IMR-90 (cell line): ENCODE data around the gene FAM78A. TPM values are rescaled to one million over a fixed set of nuclear protein-coding genes. Genes with fewer than 3 reads are reported as not detected.

Source experiments
- ATAC-seq: fragments of 200-7000 bp; cut with Tn5 transposase; 2 replicates; pipeline ENCODE4 v1.9.1; 2020; ENCODE audit warnings: low read depth, mild to moderate bottlenecking, moderate library complexity
- BruUV-seq: library from RNA; stranded (reverse); fragments of 400-500 nt; replicated peaks from 2 replicates; lab custom pipeline; 2021; lab: Mats Ljungman, UMichigan
- CTCF ChIA-PET: fragments of 300-600 bp; formaldehyde crosslinking; extraction: SDS; loops from one replicate; lab custom pipeline; 2021; ENCODE audit warnings: antibody characterized with exemption; lab: Yijun Ruan, JAX
- POLR2A ChIA-PET: fragments of 300-600 bp; sonication (Branson Sonifier 250); formaldehyde crosslinking; loops from one replicate; lab custom pipeline; 2022; ENCODE audit warnings: antibody characterized with exemption; ENCODE audit not compliant: unreplicated experiment; lab: Charles Lee
- DNase-seq: peaks from one replicate; pipeline ENCODE4 v3.0.0; 2013
- H2AFZ ChIP-seq: replicated peaks from 2 replicates; pipeline ENCODE3; 2013; ENCODE audit warnings: low read length, mild to moderate bottlenecking; ENCODE audit not compliant: poor library complexity
- H2AK5ac ChIP-seq: 2 replicates; pipeline ENCODE4 v1.6.1; 2013; ENCODE audit warnings: low read depth, low read length, inconsistent platforms
- H2AK9ac ChIP-seq: replicated peaks from 2 replicates; pipeline ENCODE3; 2013; ENCODE audit warnings: mild to moderate bottlenecking, low read depth, low read length, moderate library complexity; ENCODE audit not compliant: poor library complexity
- H2BK120ac ChIP-seq: 2 replicates; pipeline ENCODE4 v1.6.1; 2013; ENCODE audit warnings: low read depth, low read length, inconsistent platforms
- H2BK15ac ChIP-seq: 3 replicates; pipeline ENCODE4 v1.6.1; 2013; ENCODE audit warnings: low read depth, low read length, inconsistent platforms
- H2BK20ac ChIP-seq: 2 replicates; pipeline ENCODE4 v1.6.1; 2013; ENCODE audit warnings: low read depth, mild to moderate bottlenecking, inconsistent platforms, low read length, moderate library complexity
- H2BK5ac ChIP-seq: 2 replicates; pipeline ENCODE4 v1.6.1; 2013; ENCODE audit warnings: mild to moderate bottlenecking, low read depth, low read length, inconsistent platforms; ENCODE audit not compliant: poor library complexity, severe bottlenecking
- H3K14ac ChIP-seq: replicated peaks from 2 replicates; pipeline ENCODE4 v1.6.1; 2013; ENCODE audit warnings: low read depth, low read length, inconsistent platforms
- H3K18ac ChIP-seq: 2 replicates; pipeline ENCODE4 v1.6.1; 2013; ENCODE audit warnings: low read depth, low read length, control low read depth
- H3K23ac ChIP-seq: 2 replicates; pipeline ENCODE4 v1.6.1; 2013; ENCODE audit warnings: low read depth, low read length, inconsistent platforms
- H3K27ac ChIP-seq: 2 replicates; pipeline ENCODE4 v1.5.1; 2013; ENCODE audit warnings: mild to moderate bottlenecking, control low read depth, low read length; ENCODE audit not compliant: insufficient read depth
- H3K27me3 ChIP-seq: 2 replicates; pipeline ENCODE4 v1.6.1; 2013; ENCODE audit warnings: low read length; ENCODE audit not compliant: control insufficient read depth, insufficient read depth
- H3K36me3 ChIP-seq: 2 replicates; pipeline ENCODE4 v1.6.1; 2013; ENCODE audit warnings: low read length, mixed read lengths; ENCODE audit not compliant: control insufficient read depth, insufficient read depth
- H3K4ac ChIP-seq: 2 replicates; pipeline ENCODE4 v1.6.1; 2013; ENCODE audit warnings: low read depth, low read length, inconsistent platforms
- H3K4me1 ChIP-seq: 2 replicates; pipeline ENCODE4 v1.6.1; 2013; ENCODE audit warnings: low read length, mixed read lengths; ENCODE audit not compliant: control insufficient read depth, insufficient read depth
- H3K4me2 ChIP-seq: 2 replicates; pipeline ENCODE4 v1.6.1; 2013; ENCODE audit warnings: low read depth, mild to moderate bottlenecking, control low read depth, low read length, moderate library complexity
- H3K4me3 ChIP-seq: 2 replicates; pipeline ENCODE4 v1.5.1; 2013; ENCODE audit warnings: low read depth, mild to moderate bottlenecking, control low read depth, low read length, moderate library complexity; ENCODE audit not compliant: insufficient read depth
- H3K56ac ChIP-seq: 2 replicates; pipeline ENCODE4 v1.6.1; 2013; ENCODE audit warnings: low read length, inconsistent platforms; ENCODE audit not compliant: insufficient read depth; ENCODE audit errors: extremely low read depth
- H3K79me1 ChIP-seq, 2 experiments: 2 replicates each; pipeline ENCODE4 v1.6.1; 2013; ENCODE audit warnings: low read length in 2 of 2, inconsistent platforms in 1 of 2, low read depth in 1 of 2
- H3K9ac ChIP-seq: 2 replicates; pipeline ENCODE4 v1.6.1; 2013; ENCODE audit warnings: low read depth, low read length, control low read depth
- H3K9me1 ChIP-seq: 2 replicates; pipeline ENCODE4 v1.6.1; 2013; ENCODE audit warnings: low read length, inconsistent platforms; ENCODE audit not compliant: insufficient read depth
- H3K9me3 ChIP-seq: 2 replicates; pipeline ENCODE4 v1.6.1; 2013; ENCODE audit warnings: low read length; ENCODE audit not compliant: control insufficient read depth, insufficient read depth
- H4K20me1 ChIP-seq: 2 replicates; pipeline ENCODE4 v1.6.1; 2013; ENCODE audit warnings: low read length, inconsistent platforms; ENCODE audit not compliant: insufficient read depth
- H4K5ac ChIP-seq: 2 replicates; pipeline ENCODE4 v1.6.1; 2013; ENCODE audit warnings: mild to moderate bottlenecking, low read depth, low read length, control low read depth
- H4K8ac ChIP-seq, 2 experiments: 2 replicates each; pipeline ENCODE4 v1.6.1; 2013; ENCODE audit warnings: low read depth in 2 of 2, low read length in 2 of 2, control low read depth in 1 of 2, inconsistent platforms in 1 of 2
- H4K91ac ChIP-seq: 2 replicates; pipeline ENCODE4 v1.6.1; 2013; ENCODE audit warnings: low read depth, low read length, inconsistent platforms; ENCODE audit not compliant: insufficient read depth
- BHLHE40 ChIP-seq: fragments of 150-350 bp; IDR thresholded peaks from 2 replicates; pipeline ENCODE4 v1.6.1; 2016; ENCODE audit warnings: mild to moderate bottlenecking, low read depth, low read length
- CEBPB ChIP-seq: IDR thresholded peaks from 2 replicates; pipeline ENCODE4 v1.6.1; 2012; ENCODE audit warnings: low read depth, low read length, improper control_type of control experiment
- CHD1 ChIP-seq: IDR thresholded peaks from 2 replicates; pipeline ENCODE4 v1.6.1; 2012; ENCODE audit warnings: low read depth, low read length, improper control_type of control experiment
- CTCF ChIP-seq: conservative IDR thresholded peaks from 2 replicates; pipeline ENCODE4 v1.5.1; 2012; ENCODE audit warnings: mild to moderate bottlenecking, low read depth, low read length, improper control_type of control experiment
- ELK1 ChIP-seq: fragments of 150-350 bp; IDR thresholded peaks from 2 replicates; pipeline ENCODE4 v1.6.1; 2016; ENCODE audit warnings: low read depth, mild to moderate bottlenecking, low read length, moderate library complexity, borderline replicate concordance
- FOS ChIP-seq: fragments of 150-350 bp; IDR thresholded peaks from 2 replicates; pipeline ENCODE4 v1.6.1; 2016; ENCODE audit warnings: low read depth, low read length
- MAFK ChIP-seq: IDR thresholded peaks from 2 replicates; pipeline ENCODE4 v1.6.1; 2012; ENCODE audit warnings: low read depth, low read length, improper control_type of control experiment
- MAZ ChIP-seq: IDR thresholded peaks from 2 replicates; pipeline ENCODE4 v1.6.1; 2012; ENCODE audit warnings: low read depth, mild to moderate bottlenecking, low read length, improper control_type of control experiment, moderate library complexity, borderline replicate concordance
- MXI1 ChIP-seq: IDR thresholded peaks from 2 replicates; pipeline ENCODE4 v1.6.1; 2012; ENCODE audit warnings: low read depth, mild to moderate bottlenecking, low read length, moderate library complexity, borderline replicate concordance
- POLR2A ChIP-seq: IDR thresholded peaks from 2 replicates; pipeline ENCODE4 v1.6.1; 2012; ENCODE audit warnings: mild to moderate bottlenecking, low read depth, low read length
- RAD21 ChIP-seq: IDR thresholded peaks from 2 replicates; pipeline ENCODE4 v1.6.1; 2012; ENCODE audit warnings: low read length, improper control_type of control experiment
- RCOR1 ChIP-seq: IDR thresholded peaks from 2 replicates; pipeline ENCODE4 v1.6.1; 2012; ENCODE audit warnings: mild to moderate bottlenecking, low read length, improper control_type of control experiment; ENCODE audit not compliant: insufficient replicate concordance
- RFX5 ChIP-seq: IDR thresholded peaks from 2 replicates; pipeline ENCODE4 v1.8.0; 2012; ENCODE audit warnings: low read depth, mild to moderate bottlenecking, low read length, moderate library complexity
- SMC3 ChIP-seq: fragments of 150-350 bp; IDR thresholded peaks from 2 replicates; pipeline ENCODE4 v1.6.1; 2016; ENCODE audit warnings: low read depth, mild to moderate bottlenecking, antibody characterized with exemption, low read length, moderate library complexity
- USF2 ChIP-seq: fragments of 150-350 bp; IDR thresholded peaks from 2 replicates; pipeline ENCODE4 v1.6.1; 2017; ENCODE audit warnings: mild to moderate bottlenecking, antibody characterized with exemption, low read length, low read depth
- WGBS, 2 experiments: methylation state at CpG; one replicate each; pipeline versions ENCODE4 v1.1.5 to v1.1.7; 2013; ENCODE audit warnings: missing lambda C conversion rate in 2 of 2; ENCODE audit not compliant: insufficient read length in 1 of 2; ENCODE audit errors: extremely low coverage in 2 of 2; 5-methylcytosine and 5-hydroxymethylcytosine counted together
- dilution Hi-C: fragments of 300-500 bp; cut with HindIII; formaldehyde crosslinking; loops from one replicate; pipeline ENCODE4 v1.14.3; 2018; ENCODE audit warnings: low sequenced_read_pairs; ENCODE audit not compliant: unreplicated experiment
- in situ Hi-C: fragments of 300-500 bp; cut with MboI; formaldehyde crosslinking; loops from 3 replicates; pipeline ENCODE4 v1.14.3; 2019; ENCODE audit warnings: low sequenced_read_pairs, inconsistent platforms, mixed read lengths
- intact Hi-C: fragments of 100-400 bp; cut with micrococcal nuclease; formaldehyde crosslinking; loops from 2 replicates; pipeline ENCODE4 v1.10.0; 2022
- polyA plus RNA-seq, 3 experiments: library from polyadenylated mRNA; depleted of rRNA; stranded (reverse); fragments of >200 nt; gene quantifications; 2 replicates each; pipeline ENCODE4 v1.2.3, GENCODE V29; 2012; ENCODE audit warnings: low replicate concordance in 1 of 3
- total RNA-seq: library from RNA; depleted of rRNA; stranded (reverse); fragments of >200 nt; gene quantifications from 2 replicates; pipeline ENCODE4 v1.2.3, GENCODE V29; 2012

The FAM78A gene
- total and polyA plus RNA-seq, 2 of the 4 experiments (the other 2 are of a cell fraction) = 0.18 to 0.27 TPM

GRCh38 chr9:131281119-131281965 is 5.0 kb upstream of the FAM78A start:
- Histone ChIP-seq H3K4me1 (no peaks in the 10 kb centered on the region), H3K4me2 (no peak overlapping the region), H3K4me3 (no peak overlapping the region), H2AFZ (no peak overlapping the region), H3K27ac (no peak overlapping the region), H3K18ac (no peak overlapping the region), H2BK120ac (no peak overlapping the region), H2AK5ac (no peak overlapping the region), H3K9me3 (no peaks in the 10 kb centered on the region), H3K79me1 (no peaks in the 10 kb centered on the region), H4K91ac (no peak overlapping the region), H3K14ac (no peak overlapping the region), H2BK20ac (no peak overlapping the region), H3K56ac (no peak overlapping the region), H2BK5ac (no peak overlapping the region), H4K8ac (no peak overlapping the region), H3K9ac (no peak overlapping the region), H2BK15ac (no peak overlapping the region), H3K9me1 (peaks cover 5% of the 10 kb centered on the region; the same call in 1 of the 2 replicates), H3K4ac (no peak overlapping the region), H4K5ac (no peak overlapping the region), H2AK9ac (no peak overlapping the region), H3K23ac (no peak overlapping the region), H3K36me3 (no peaks in the 10 kb centered on the region), H4K20me1 (no peaks in the 10 kb centered on the region), H3K27me3 (peaks cover 65% of the 10 kb centered on the region)
- no TSS peak for BruUV-seq
- POLR2A ChIA-PET = no interaction called here
- in situ Hi-C loops = no loop called here
- intact Hi-C loops = no loop called here
- dilution Hi-C loops = no loop called here
- no peak for DNase-seq
- TF ChIP-seq CEBPB = no peak
- TF ChIP-seq MAFK = no peak
- no peak for TF ChIP-seq BHLHE40
- TF ChIP-seq SMC3 = no peak
- no peak for TF ChIP-seq MAZ
- no peak for TF ChIP-seq ELK1
- no peak for TF ChIP-seq MXI1
- TF ChIP-seq USF2 = no peak
- no peak for TF ChIP-seq RAD21
- TF ChIP-seq RFX5 = no peak
- no peak for TF ChIP-seq POLR2A
- no peak for TF ChIP-seq RCOR1
- no peak for TF ChIP-seq FOS
- no peak for TF ChIP-seq CHD1
- no peak for TF ChIP-seq CTCF
- CTCF ChIA-PET = no interaction called here
- 73% methylated on average over 9 of the region's 17 CpGs; no CpG with 5 or more reads in 1 of the 2 experiments for WGBS, 2 experiments
- no peak for ATAC-seq
